ENCODE data around the gene PIP.
"Not testable (repeated sequence)": the region's sequence is repeated elsewhere in the genome, so short reads cannot be mapped to it uniquely, and the experiment has no call there.

The PIP gene

DNA sequence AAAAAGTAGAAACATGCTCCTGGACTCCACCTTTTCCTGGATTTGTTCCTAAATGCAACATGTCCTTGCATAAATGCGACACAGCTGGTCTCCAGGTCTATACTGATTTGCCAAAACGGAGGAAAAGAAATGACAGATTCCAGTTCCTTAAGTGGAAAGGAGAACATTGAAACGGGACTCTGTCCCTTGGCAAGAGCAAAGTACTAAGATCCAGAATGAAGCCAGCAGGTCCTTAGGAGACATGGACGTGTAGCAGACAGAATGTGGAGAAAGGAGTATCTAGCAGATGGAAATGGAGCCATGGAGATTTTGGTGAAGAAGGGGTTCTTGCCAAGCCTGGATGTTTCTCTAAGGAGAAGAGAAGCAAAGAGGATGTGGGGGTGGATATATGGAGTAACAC lies 16.2 kb downstream of the PIP start:
- TF ChIP-seq, protein P1, sequence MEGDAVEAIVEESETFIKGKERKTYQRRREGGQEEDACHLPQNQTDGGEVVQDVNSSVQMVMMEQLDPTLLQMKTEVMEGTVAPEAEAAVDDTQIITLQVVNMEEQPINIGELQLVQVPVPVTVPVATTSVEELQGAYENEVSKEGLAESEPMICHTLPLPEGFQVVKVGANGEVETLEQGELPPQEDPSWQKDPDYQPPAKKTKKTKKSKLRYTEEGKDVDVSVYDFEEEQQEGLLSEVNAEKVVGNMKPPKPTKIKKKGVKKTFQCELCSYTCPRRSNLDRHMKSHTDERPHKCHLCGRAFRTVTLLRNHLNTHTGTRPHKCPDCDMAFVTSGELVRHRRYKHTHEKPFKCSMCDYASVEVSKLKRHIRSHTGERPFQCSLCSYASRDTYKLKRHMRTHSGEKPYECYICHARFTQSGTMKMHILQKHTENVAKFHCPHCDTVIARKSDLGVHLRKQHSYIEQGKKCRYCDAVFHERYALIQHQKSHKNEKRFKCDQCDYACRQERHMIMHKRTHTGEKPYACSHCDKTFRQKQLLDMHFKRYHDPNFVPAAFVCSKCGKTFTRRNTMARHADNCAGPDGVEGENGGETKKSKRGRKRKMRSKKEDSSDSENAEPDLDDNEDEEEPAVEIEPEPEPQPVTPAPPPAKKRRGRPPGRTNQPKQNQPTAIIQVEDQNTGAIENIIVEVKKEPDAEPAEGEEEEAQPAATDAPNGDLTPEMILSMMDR (conservative IDR thresholded peaks at IDR 0.05; ENCODE audit: low read depth, low read length), result no peak
- no peak for DNase-seq (ENCODE audit: low read depth)
- no peak overlapping the region for H3K4me3 ChIP-seq (ENCODE audit: low read length)

DNA sequence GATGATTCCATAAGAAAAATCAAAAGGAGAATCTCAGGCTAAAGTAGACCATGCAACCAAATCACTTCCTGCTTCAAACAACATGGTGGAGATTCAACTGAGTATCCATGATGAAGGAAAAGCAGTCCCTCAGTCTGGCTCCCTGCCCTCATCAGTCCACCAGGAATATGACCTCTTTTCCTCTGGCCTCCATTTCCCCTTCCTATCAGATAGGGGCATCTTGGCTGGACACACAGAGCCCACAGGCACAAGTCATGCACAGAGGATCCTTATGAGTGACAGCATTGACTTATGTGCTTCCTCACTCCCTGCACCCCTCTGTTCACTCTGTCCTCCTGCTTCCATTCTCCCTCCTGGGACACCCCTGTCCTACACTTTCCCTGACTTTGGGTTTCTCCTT lies 16.8 kb downstream of the PIP start:
- no peak for DNase-seq (ENCODE audit: low read depth)
- no peak overlapping the region for H3K4me3 ChIP-seq (ENCODE audit: low read length)
- TF ChIP-seq, protein P1 (conservative IDR thresholded peaks at IDR 0.05; ENCODE audit: low read depth, low read length), result no peak

DNA sequence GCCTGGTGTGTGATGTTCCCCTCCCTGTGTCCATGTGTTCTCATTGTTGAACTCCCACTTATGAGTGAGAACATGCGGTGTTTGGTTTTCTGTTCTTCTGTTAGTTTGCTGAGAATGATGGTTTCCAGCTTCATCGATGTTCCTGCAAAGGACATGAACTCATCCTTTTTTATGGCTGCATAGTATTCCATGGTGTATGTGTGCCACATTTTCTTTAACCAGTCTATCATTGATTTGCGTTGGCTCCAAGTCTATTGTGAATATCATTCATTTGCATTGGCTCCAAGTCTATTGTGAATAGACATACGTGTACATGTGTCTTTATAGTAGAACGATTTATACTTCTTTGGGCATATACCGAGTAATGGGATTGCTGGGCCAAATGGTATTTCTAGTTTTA lies 18.8 kb downstream of the PIP start:
- not testable (repeated sequence) for DNase-seq (ENCODE audit: low read depth); H3K4me3 ChIP-seq (ENCODE audit: low read length)

DNA sequence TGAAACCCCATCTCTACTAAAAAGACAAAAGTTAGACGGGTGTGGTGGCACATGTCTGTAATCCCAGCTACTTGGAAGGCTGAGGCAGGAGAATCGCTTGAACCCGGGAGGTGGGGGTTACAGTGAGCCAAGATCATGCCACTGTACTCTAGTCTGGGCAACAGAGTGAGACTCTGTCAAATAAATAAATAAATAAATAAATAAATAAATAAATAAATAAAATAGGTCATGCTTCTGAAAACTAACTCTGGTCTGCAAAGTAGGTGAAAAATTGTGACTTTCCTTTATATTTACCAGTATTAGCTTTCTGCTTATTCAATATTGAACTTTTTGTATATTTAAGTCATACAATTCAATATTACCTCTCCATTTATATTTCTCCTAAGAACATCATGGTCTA lies 26.7 kb downstream of the PIP start:
- H3K4me3 ChIP-seq (ENCODE audit: low read length), result not testable (repeated sequence)

DNA sequence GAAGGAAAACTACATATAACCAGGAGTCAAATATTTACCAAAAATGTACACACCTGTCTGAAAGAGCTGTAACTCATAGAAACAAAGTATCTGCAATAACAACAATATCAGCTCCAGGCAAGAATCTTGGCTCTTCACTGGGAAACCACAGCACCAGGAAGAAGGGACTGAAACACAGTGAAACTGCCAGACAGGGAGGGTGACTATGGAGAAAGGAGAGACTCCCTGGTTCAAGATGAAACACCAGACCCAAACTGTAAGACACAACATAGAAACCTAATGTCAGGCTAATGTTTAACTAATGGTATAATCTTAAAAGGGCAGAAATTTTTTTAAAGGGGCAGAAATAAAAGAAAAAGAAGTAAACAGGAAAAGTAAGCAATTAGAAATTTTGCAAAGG lies 39.8 kb downstream of the PIP start:
- TF ChIP-seq, protein P1 (conservative IDR thresholded peaks at IDR 0.05; ENCODE audit: low read depth, low read length), result no peak
- no peak overlapping the region for H3K4me3 ChIP-seq (ENCODE audit: low read length)
- DNase-seq (ENCODE audit: low read depth), result no peak

More for the DNA sequence above, 26.7 kb downstream of the PIP start:
- DNase-seq (ENCODE audit: low read depth), result not testable (repeated sequence)

DNA sequence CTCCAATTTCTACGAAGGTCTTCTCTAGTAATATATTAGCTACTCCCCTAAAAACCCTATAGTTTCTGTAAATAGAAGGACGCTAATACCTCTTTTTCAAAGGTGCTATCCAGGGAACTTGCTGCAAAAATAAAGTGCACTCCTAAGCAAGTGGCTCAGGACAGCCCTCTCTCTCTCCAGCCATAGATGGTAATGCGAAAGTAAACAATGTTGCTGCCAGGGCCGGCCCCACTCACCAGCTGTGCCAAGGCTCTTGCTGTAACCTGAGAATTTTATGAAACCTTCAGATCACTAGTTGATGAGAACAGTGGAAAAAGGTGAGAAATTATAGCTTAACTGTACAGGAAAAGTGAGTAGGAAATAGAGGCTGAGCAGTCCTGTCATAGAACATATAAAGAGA lies 40.5 kb downstream of the PIP start:
- no peak for DNase-seq (ENCODE audit: low read depth)
- TF ChIP-seq, protein P1 (conservative IDR thresholded peaks at IDR 0.05; ENCODE audit: low read depth, low read length), result no peak
- H3K4me3 ChIP-seq (ENCODE audit: low read length), result no peak overlapping the region

DNA sequence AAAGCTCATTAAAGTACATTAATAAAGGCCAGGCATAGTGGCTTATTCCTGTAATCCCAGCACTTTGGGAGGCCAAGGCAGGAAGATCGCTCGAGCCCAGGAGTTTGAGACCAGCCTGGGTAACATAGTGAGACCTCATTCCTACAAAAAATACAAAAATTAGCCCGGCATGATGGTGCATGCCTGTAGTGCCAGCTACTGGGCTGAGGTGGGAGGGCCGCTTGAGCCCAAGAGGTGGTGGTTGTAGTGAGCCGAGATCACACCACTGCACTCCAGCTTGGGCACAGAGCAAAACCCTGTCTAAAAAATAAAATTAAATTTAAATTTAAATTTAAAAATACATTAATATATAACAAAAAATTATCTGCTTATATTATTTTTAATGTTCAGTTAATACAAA lies 44.3 kb downstream of the PIP start:
- DNase-seq (ENCODE audit: low read depth), result no peak
- no peak overlapping the region for H3K4me3 ChIP-seq (ENCODE audit: low read length)
- TF ChIP-seq, protein P1 (conservative IDR thresholded peaks at IDR 0.05; ENCODE audit: low read depth, low read length), result no peak

DNA sequence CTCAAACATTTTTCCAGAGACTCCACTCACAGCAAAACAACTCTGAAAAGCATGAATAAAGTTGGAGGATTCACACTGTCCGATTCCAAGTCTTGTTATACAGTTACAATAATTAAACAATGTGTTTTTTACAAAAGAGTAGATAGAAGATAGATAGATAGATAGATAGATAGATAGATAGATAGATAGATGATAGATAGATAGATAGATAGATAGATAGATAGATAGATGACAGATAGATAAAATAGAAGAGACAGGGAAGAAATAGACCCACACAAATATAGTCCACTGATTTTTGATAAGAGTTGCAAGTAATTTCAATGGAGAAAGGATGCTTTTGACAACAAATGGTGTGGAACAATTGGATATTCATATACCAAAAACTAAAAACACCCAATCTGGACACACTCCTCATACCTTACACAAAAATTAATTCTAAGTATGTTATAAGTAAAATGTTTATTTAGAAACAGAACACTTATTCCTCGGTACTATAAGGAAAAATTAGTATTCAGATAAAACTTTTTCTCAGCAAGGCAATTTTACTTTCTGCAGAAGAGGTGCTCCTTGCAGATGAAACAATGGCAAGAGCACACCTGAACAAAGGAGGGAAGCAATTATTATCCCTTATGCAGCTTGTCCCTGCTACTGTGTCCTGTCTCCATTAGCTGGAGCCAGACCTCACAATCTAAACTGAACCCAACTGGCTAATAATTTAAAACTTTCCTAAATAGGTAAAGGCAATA lies 45.7 kb downstream of the PIP start:
- no peak for DNase-seq (ENCODE audit: low read depth)
- TF ChIP-seq, protein P1 (conservative IDR thresholded peaks at IDR 0.05; ENCODE audit: low read depth, low read length), result no peak
- no peak overlapping the region for H3K4me3 ChIP-seq (ENCODE audit: low read length)

DNA sequence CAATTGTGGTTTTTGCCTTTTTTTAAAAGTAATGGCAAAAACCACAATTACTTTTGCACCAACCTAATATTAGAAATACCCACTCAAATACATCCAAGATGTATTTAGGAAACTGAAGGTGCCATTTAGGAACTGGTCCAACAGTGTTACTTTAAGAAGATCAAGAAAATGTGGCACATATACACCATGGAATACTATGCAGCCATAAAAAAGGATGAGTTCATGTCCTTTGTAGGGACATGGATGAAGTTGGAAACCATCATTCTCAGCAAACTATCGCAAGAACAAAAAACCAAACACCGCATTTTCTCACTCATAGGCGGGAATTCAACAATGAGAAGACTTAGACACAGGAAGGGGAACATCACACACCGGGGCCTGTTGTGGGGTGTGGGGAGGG lies 48.9 kb downstream of the PIP start:
- not testable (repeated sequence) for DNase-seq (ENCODE audit: low read depth); H3K4me3 ChIP-seq (ENCODE audit: low read length)
